HepG2 (cell line): Measurements from ENCODE around the gene BLZF1. TPM values are rescaled to one million over a fixed set of nuclear protein-coding genes. Genes with fewer than 3 reads are reported as not detected.

ENCODE experiments used
- ETV5 ChIP-seq: IDR thresholded peaks from 2 replicates; pipeline ENCODE4 v1.6.1; 2018; ENCODE audit warnings: missing biosample characterization, missing genetic modification reagents, inconsistent platforms, borderline replicate concordance
- FOSL1 ChIP-seq: sonication (generic); formaldehyde crosslinking; IDR thresholded peaks from 2 replicates; pipeline ENCODE4 v1.9.0; 2021; ENCODE audit warnings: missing genetic modification reagents, borderline replicate concordance
- KDM4B ChIP-seq: sonication (generic); formaldehyde crosslinking; IDR thresholded peaks from 2 replicates; pipeline ENCODE4 v1.4.0; 2020; ENCODE audit warnings: missing genetic modification reagents
- KDM5B ChIP-seq: sonication (generic); formaldehyde crosslinking; IDR thresholded peaks from 2 replicates; pipeline ENCODE4 v1.4.0; 2020; ENCODE audit warnings: missing genetic modification reagents, mild to moderate bottlenecking, borderline replicate concordance
- MBD4 ChIP-seq: IDR thresholded peaks from 2 replicates; pipeline ENCODE4 v1.6.1; 2012; ENCODE audit warnings: low read length, inconsistent platforms, borderline replicate concordance
- POLR2G ChIP-seq: fragments of 200-400 bp; formaldehyde crosslinking; IDR thresholded peaks from 2 replicates; pipeline ENCODE4 v1.6.1; 2018; ENCODE audit warnings: mild to moderate bottlenecking, low read depth, low read length, moderate library complexity
- SNAPC4 ChIP-seq: sonication (generic); formaldehyde crosslinking; IDR thresholded peaks from 2 replicates; pipeline ENCODE4 v1.4.0; 2020; ENCODE audit warnings: mild to moderate bottlenecking, missing genetic modification reagents
- TGIF2 ChIP-seq: IDR thresholded peaks from 2 replicates; pipeline ENCODE4 v1.6.1; 2016; ENCODE audit warnings: control low read depth, missing compliant biosample characterization
- ZFP41 ChIP-seq: sonication (generic); formaldehyde crosslinking; IDR thresholded peaks from 2 replicates; pipeline ENCODE4 v1.4.0; 2020; ENCODE audit warnings: mild to moderate bottlenecking, missing genetic modification reagents, borderline replicate concordance
- ZNF230 ChIP-seq: sonication (generic); formaldehyde crosslinking; IDR thresholded peaks from 2 replicates; pipeline ENCODE4 v1.4.0; 2020; ENCODE audit warnings: mild to moderate bottlenecking, missing genetic modification reagents
- ZNF550 ChIP-seq: sonication (generic); formaldehyde crosslinking; IDR thresholded peaks from 2 replicates; pipeline ENCODE4 v1.4.0; 2020; ENCODE audit warnings: mild to moderate bottlenecking, missing genetic modification reagents, borderline replicate concordance
- ZNF563 ChIP-seq: sonication (generic); formaldehyde crosslinking; IDR thresholded peaks from 2 replicates; pipeline ENCODE4 v1.8.0; 2022; ENCODE audit warnings: mild to moderate bottlenecking, moderate library complexity, missing genetic modification reagents
- ZNF598 ChIP-seq: sonication (generic); formaldehyde crosslinking; IDR thresholded peaks from 2 replicates; pipeline ENCODE4 v1.5.1; 2020; ENCODE audit warnings: mild to moderate bottlenecking, missing genetic modification reagents, borderline replicate concordance
- ZNF790 ChIP-seq: sonication (generic); formaldehyde crosslinking; IDR thresholded peaks from 2 replicates; pipeline ENCODE4 v1.8.0; 2022; ENCODE audit warnings: missing genetic modification reagents, mild to moderate bottlenecking, borderline replicate concordance
- polyA plus RNA-seq, 8 experiments: library from polyadenylated mRNA; depleted of rRNA in 3 of 8; stranded (reverse) in 7 of 8; unstranded in 1 of 8; fragments of >200 nt; fragmentation: Illumina TruSeq in 4 of 8; extraction: Trizol in 4 of 8; gene quantifications; 2 replicates each; pipeline versions ENCODE4 v1.2.1 to v1.2.3, GENCODE V29; 2011 to 2016; ENCODE audit warnings: low read depth in 4 of 8, missing spikeins in 1 of 8, mixed read lengths in 1 of 8; ENCODE audit not compliant: insufficient read depth in 1 of 8
- total RNA-seq, 5 experiments: library from RNA; depleted of rRNA; stranded (reverse); fragments of >200 nt; fragmentation: Illumina TruSeq; extraction: Trizol; gene quantifications; 2 replicates each; pipeline ENCODE4 v1.2.3, GENCODE V29; 2016; ENCODE audit warnings: low read depth in 1 of 5
- TF ChIP-seq, protein P1 (sequence below): sonication (generic); formaldehyde crosslinking; IDR thresholded peaks from 2 replicates; pipeline ENCODE4 v1.5.1; 2020; ENCODE audit warnings: mild to moderate bottlenecking, moderate library complexity, missing genetic modification reagents
- TF ChIP-seq, protein P2 (sequence below): IDR thresholded peaks from 2 replicates; pipeline ENCODE4 v1.6.1; 2016; ENCODE audit warnings: mild to moderate bottlenecking
- TF ChIP-seq, protein P3 (sequence below): sonication (generic); formaldehyde crosslinking; IDR thresholded peaks from 2 replicates; pipeline ENCODE4 v1.4.0; 2020; ENCODE audit warnings: missing genetic modification reagents

Gene BLZF1
- total and polyA plus RNA-seq, 2 of the 13 experiments (the other 11 are each of a cell fraction or from before 2014, with no cell fraction given) = 4.5 to 13.7 TPM

GRCh38 chr1:169367686-169368405, at the start of gene BLZF1, which contains the start of gene NME7 (continued):
- no peak for TF ChIP-seq MBD4
- TF ChIP-seq ETV5 = peak; percentile 57; the same call in 1 of the 2 replicates
- TF ChIP-seq, protein P1, sequence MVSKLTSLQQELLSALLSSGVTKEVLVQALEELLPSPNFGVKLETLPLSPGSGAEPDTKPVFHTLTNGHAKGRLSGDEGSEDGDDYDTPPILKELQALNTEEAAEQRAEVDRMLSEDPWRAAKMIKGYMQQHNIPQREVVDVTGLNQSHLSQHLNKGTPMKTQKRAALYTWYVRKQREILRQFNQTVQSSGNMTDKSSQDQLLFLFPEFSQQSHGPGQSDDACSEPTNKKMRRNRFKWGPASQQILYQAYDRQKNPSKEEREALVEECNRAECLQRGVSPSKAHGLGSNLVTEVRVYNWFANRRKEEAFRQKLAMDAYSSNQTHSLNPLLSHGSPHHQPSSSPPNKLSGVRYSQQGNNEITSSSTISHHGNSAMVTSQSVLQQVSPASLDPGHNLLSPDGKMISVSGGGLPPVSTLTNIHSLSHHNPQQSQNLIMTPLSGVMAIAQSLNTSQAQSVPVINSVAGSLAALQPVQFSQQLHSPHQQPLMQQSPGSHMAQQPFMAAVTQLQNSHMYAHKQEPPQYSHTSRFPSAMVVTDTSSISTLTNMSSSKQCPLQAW (CRISPR knock-in tag) = peak; percentile 75; the same call in 1 of the 2 replicates
- TF ChIP-seq, protein P2, sequence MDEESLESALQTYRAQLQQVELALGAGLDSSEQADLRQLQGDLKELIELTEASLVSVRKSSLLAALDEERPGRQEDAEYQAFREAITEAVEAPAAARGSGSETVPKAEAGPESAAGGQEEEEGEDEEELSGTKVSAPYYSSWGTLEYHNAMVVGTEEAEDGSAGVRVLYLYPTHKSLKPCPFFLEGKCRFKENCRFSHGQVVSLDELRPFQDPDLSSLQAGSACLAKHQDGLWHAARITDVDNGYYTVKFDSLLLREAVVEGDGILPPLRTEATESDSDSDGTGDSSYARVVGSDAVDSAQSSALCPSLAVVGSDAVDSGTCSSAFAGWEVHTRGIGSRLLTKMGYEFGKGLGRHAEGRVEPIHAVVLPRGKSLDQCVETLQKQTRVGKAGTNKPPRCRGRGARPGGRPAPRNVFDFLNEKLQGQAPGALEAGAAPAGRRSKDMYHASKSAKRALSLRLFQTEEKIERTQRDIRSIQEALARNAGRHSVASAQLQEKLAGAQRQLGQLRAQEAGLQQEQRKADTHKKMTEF = peak; percentile 49; the same call in 1 of the 2 replicates
- TF ChIP-seq KDM4B (CRISPR knock-in tag) = 0 out of 2 replicates have a peak, but pooled peaks have one; percentile 4
- TF ChIP-seq ZNF230 (CRISPR knock-in tag) = peak; percentile 45; the same call in 1 of the 2 replicates
- TF ChIP-seq, protein P3, sequence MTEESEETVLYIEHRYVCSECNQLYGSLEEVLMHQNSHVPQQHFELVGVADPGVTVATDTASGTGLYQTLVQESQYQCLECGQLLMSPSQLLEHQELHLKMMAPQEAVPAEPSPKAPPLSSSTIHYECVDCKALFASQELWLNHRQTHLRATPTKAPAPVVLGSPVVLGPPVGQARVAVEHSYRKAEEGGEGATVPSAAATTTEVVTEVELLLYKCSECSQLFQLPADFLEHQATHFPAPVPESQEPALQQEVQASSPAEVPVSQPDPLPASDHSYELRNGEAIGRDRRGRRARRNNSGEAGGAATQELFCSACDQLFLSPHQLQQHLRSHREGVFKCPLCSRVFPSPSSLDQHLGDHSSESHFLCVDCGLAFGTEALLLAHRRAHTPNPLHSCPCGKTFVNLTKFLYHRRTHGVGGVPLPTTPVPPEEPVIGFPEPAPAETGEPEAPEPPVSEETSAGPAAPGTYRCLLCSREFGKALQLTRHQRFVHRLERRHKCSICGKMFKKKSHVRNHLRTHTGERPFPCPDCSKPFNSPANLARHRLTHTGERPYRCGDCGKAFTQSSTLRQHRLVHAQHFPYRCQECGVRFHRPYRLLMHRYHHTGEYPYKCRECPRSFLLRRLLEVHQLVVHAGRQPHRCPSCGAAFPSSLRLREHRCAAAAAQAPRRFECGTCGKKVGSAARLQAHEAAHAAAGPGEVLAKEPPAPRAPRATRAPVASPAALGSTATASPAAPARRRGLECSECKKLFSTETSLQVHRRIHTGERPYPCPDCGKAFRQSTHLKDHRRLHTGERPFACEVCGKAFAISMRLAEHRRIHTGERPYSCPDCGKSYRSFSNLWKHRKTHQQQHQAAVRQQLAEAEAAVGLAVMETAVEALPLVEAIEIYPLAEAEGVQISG (CRISPR knock-in tag) = peak; percentile 75
- TF ChIP-seq KDM5B = no peak
- TF ChIP-seq ZNF563 (CRISPR knock-in tag) = no peak
- no peak for TF ChIP-seq ZNF598 (CRISPR knock-in tag)
- TF ChIP-seq ZFP41 (CRISPR knock-in tag) = no peak
- peak; percentile 72 for TF ChIP-seq POLR2G
- TF ChIP-seq FOSL1 (CRISPR knock-in tag) = no peak
- no peak for TF ChIP-seq ZNF550
- 0 out of 2 replicates have a peak, but pooled peaks have one; percentile 74 for TF ChIP-seq TGIF2 (CRISPR knock-in tag)
- no peak for TF ChIP-seq SNAPC4 (CRISPR knock-in tag)
- no peak for TF ChIP-seq ZNF790
